ENCODE data around the gene ZFPM1.
"Not testable (repeated sequence)": the region's sequence is repeated elsewhere in the genome, so short reads cannot be mapped to it uniquely, and the experiment has no call there.

ZFPM1 gene

GRCh38 chr16:88453217-88453531 is at the start of gene ZFPM1:
Gene ZFPM1, plus strand, starts transcription at chr16:88453280. Its CDS starts 359 bp downstream, at chr16:88453639.
- no peak for DNase-seq

DNA sequence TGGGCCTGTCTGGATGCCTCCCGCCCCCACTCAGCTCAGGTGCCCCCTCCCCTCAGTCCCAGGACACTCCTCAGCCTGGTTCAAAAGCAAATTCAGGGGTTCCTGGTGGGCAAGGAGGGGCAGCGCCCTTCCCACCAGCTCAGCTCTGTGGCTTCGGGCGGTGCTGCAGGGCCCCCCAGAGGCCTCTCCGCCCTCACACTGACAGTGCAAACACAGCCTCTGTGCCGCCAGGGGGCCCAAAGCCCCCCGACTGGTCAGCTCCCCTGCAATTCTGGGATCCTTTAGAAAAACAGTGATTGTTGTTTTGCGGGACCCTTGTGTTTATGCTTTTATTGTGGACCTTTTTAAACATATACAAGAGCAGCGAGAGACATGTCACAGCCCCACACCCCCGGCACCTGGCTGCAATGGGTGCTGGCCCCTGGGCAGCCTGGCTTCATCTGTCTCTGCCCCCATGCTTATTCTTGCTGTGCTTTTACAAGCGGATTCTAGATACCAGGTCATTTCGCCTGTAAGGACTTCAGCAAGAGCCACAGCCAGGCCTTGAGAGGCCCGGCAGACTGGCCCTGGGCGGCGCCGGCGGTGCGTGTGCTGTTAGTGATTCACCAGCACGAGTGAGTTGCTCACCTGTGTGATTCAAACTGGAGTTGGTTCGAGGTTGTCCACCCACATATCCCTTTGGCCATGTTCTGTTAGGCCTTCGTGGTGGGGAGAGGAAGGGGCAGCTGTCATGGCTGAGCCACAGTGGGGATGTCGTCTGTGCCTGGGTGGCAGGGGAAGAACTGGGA is 49.1 kb upstream of the ZFPM1 start:
- no peak for DNase-seq

DNA sequence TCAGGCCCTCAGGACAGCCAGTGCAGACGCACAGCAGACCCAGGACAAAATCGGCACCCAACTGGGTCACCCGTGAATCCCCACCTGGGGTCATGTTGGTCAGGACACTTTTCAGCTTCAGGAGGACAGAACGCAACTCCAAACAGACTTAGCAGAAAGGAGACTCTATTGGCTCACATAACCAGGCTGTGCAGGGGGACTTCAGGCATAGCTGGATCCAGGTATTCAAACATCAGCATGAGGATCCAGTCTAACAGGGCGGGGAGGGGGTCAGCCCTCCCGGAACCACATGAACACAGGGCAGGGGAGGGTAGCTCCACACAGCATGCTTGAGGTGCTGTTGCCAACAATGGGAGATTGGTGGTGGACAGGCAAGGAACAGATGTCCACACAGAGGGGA is 48.3 kb upstream of the ZFPM1 start:
- no peak for DNase-seq

- DNase-seq: no peak
Observed at GRCh38 chr16:88405216-88406060, 47.6 kb upstream of the ZFPM1 start.

DNA sequence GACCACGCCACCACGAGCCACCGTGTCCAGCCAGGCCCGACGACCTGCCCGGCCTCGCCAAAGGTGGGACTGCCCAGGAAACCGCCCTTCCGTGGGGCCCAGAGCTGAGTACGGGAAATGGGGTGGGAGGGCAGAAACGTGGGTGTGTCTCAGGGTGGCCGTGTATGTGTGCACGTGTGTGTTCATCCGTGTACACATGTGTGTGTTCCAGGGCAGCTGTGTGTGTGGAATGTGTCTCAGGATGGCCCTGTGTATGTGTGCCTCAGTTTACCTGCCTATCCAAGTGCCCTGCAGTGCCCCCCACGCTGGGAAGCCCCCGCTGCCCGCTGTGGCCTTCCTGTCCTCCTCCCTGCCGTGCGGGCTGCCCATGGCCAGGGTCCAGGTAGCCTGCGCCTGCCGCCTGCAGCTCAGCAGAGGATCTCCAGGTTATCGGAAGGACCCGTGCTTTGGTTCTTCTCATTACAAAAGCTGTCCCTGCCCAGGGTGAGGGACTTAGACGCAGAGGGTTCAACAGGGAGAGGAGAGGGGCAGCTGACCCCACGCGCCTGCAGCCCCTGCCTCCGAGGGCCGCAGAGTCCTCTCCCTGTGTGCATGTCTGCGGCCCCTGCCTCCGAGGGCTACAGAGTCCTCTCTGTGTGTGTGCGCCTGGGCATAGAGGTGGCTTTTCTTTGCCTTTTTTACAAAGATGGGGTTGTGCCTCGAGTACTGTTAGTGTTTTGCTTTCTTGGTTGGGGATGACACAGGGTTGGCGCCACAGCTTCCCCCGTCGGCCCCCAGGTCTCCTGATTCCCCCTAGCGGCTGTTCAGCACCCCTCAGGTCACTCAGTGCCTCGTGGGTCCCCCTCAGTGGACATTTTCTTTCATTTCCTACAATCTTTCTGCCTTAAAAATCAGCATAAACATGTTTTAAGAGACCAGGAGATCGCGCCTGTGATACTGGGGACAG is 46.7 kb upstream of the ZFPM1 start:
- no peak for DNase-seq

- no peak for DNase-seq
Observed at GRCh38 chr16:88407042-88407420, 46.0 kb upstream of the ZFPM1 start.

DNA sequence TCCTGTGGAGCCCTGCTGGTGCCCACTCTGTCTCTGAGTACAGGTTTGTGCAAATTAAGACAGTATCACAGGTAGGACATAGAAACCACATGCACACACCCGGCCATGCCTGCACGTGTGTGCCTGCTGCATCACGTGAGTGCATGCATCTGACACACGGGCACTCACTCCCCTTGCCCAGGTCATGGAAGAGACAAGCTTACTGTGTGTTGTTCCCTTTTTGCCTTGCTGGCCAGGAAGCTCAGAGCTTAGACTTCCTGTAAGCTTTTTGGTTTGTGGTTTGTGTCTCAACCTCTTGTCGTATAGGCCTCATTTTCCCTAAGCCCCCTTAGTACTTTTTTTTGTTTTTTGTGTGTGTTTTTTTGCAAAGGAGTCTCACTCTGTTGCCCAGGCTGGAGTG is 45.3 kb upstream of the ZFPM1 start:
- DNase-seq: no peak

GRCh38 chr16:88408561-88409142 is 44.4 kb upstream of the ZFPM1 start:
- no peak for DNase-seq

- DNase-seq: no peak
Observed at GRCh38 chr16:88409296-88410065, 43.6 kb upstream of the ZFPM1 start.

DNA sequence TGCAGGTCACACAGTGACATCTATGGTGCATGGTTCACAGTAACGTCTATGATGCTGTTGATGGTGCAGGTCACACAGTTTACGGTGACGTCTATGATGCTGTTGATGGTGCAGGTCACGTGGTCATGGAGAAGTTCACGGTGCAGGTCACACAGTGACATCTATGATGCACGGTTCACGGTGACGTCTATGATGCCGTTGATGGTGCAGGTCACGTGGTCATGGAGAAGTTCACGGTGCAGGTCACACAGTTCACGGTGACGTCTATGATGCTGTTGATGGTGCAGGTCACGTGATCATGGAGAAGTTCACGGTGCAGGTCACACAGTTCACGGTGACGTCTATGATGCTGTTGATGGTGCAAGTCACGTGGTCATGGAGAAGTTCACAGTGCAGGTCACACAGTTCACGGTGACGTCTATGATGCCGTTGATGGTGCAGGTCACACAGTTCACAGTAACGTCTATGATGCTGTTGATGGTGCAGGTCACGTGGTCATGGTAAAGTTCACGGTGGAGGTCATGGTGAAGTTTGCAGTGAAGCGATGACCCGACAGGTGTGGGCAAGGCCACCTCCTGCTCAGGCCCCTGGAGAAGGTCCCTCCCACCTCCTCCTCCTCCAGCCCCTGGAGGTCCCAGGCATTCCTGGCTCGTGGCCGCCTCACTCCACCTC is 42.6 kb upstream of the ZFPM1 start:
- not testable (repeated sequence) for DNase-seq

DNA sequence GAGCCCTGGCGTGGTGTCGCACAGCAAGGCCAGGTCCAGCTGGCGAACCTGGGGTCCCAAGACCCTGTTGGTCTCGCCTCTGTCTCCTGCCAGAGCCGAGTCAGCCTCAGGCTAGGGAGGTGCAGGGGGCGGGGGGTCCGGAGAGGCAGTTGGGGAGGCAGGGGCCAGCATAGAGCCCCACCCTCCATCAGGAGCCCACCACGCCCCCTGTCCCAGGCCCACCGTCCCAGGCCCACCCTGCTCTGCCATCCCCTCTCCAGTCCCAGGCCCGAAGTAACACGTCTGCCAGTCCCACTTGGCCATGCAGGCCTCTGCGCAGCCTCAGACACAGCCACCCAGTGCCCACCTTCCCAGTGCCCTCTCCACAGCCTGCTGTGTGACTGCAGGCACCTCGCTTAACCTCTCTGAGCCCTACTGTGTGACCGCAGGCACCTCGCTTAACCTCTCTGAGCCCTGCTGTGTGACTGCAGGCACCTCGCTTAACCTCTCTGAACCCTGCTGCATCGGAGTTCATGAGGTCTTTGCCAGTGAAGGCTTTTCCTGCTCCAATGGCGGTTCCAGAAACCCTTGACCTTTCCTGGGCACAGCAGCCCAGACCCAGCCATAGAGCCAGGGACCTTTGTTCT is 41.0 kb upstream of the ZFPM1 start:
- DNase-seq: no peak

GRCh38 chr16:88412766-88413165 is 40.3 kb upstream of the ZFPM1 start:
- no peak for DNase-seq

DNA sequence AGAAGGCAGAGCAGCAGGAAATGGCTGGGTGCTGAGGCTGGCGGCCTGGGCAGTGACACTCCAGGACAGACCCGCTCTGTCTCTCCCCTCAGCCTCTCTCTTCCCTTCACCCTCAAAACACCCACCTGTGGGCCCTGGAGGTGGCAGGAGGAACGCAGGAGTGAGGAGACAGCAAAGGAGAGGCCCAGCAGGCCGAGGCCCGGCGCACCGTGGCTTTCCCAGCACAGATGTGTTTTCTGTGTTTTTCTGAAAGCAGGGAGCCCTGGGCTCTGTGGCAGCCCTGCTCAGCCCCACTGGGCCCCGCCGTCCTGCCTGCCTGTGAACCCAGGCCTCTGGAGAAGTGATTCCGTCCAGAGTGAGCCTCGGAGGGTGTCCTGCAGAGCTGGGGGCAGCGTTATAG is 39.8 kb upstream of the ZFPM1 start:
- DNase-seq: no peak

DNA sequence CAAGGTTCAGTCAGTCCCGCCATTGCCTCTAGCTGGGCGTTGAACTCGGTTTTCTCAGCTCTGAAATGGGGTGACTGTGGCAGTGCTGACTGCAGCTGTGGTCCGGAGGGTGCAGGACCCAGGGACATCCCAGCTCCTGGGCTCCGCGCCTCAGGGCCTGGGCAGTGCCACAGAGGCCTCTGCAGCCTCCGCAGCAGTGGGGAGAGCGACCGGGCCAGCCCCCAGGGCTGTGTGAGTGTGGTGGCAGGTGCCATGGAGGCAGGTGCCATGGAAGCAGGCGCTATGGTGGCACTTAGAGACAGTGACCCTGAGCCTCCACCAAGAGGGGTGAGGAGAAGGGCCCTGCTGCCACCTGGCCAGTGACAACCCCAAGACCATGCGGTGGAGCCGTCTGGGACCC is 39.4 kb upstream of the ZFPM1 start:
- no peak for DNase-seq

DNA sequence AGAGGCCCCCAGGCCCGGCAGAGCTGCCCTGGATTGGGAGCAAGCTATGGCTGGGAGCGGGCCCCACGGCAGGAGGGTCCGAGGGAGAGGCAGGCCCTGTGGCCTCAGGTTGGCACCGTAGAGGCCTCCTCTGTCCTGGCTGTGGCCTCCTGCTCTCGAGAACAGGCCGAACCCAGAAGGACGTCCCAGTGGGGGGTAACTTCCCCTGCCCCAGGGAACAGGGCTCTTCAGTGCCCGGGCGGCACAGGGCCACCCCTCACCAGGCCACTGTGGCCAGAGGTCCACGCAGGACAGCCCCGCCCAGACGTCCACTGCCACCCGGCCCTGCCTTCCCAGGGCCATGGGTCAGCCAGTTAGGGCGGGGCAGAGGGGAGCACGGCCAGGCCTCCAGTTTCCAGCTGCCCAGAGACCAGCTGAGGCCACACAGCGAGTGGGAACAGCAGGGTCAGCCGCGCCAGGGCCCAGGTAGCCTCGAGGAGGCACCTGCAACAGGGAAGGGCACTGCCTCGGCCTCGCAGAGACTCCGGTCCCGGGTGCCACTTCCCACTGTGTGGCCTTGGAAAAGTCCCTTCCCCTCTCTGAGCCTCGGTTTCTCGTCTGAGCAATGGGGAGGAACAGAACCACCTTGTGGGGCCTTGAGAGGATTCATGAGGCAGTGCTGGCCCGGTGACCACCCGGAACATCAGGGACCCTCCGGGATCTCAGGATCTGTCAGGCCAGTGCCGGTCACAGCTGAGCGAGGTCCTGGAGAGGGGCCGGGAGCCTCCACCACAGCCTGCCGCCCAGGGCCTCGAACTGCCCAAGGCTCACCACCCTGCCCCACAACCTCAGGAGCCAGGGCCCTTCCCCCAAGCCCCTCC is 38.3 kb upstream of the ZFPM1 start:
- DNase-seq: no peak

DNA sequence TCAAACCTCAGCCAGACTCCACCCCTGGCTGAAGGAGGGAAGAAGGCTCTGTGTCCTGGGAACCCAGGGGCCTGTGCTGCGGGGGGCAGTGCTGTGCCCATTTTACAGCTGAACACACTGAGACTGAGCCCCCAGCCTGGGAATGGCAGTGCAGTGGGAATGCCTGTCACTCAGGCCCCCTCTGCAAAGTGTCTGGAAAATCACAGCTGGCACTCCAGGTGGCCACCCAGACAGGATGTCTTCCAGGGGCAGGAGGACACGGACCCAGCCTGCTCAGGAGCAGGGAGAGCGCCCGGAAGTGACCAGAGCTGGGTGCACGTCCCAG is 37.7 kb upstream of the ZFPM1 start:
- DNase-seq: no peak

DNA sequence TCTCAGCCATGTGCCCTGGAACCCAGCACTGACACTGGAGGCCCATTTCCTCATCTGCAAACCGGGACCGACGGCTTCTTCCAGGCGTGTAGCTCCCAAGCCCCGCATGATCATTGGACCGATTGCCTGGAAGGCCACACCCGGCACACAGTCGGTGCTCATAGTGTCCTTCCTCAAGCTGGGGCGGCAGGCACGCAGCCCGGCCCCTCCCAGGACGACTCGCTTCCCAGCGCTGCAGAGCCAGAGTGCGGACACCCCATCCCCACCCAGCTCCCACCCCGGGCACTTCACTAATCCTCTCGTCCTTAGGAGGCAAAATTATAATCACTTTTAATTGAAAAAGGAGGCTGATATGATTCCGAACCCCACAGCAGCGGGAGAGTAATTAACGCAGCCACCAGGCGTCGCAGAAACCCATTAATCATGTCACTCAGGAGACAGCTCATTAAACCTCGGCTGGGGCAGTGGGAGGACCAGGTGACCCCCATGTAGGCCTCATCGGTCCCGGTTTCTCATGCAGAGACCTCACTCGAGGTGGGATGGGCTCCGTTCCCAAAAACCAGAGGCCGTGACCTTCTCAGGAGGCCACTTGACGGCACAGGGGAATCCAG is 37.3 kb upstream of the ZFPM1 start:
- no peak for DNase-seq

DNA sequence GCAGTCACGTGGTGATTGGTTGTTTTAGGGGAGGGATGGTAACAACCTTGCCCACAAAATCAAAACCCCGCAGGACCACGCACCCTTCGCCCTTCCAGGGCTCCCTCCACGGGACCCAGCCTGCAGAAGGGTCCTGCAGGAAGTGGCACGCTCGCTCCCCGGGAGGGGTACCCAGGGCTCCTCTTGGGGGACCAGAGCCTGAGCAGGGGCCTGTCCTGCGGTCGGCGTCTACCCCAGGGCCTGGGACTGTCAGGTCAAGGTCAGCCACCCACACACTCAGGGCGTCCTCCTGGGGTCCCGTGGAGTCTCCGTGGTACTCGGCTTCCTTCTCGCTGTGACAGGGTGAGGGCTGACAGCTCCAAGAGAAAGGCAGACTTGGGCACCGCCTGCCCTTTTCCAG is 36.4 kb upstream of the ZFPM1 start:
- DNase-seq: no peak

- no peak for DNase-seq
Observed at GRCh38 chr16:88417684-88418476, 35.2 kb upstream of the ZFPM1 start.

Measured in NCI-H526 treated with DMSO at 0.1 percent for 48 hours (cell line).